HEK293 (cell line): ENCODE results near the gene MMP23B.

Experiments
- MYNN ChIP-seq: fragments of 450-650 bp; formaldehyde crosslinking; IDR thresholded peaks from 2 replicates; pipeline ENCODE4 v1.5.1; 2016; ENCODE audit warnings: missing biosample characterization, missing genetic modification characterization, borderline replicate concordance
- TF ChIP-seq, protein P1 (sequence below): fragments of 450-650 bp; formaldehyde crosslinking; IDR thresholded peaks from 2 replicates; pipeline ENCODE4 v1.5.1; 2016; ENCODE audit warnings: missing biosample characterization, missing genetic modification characterization

DNA sequence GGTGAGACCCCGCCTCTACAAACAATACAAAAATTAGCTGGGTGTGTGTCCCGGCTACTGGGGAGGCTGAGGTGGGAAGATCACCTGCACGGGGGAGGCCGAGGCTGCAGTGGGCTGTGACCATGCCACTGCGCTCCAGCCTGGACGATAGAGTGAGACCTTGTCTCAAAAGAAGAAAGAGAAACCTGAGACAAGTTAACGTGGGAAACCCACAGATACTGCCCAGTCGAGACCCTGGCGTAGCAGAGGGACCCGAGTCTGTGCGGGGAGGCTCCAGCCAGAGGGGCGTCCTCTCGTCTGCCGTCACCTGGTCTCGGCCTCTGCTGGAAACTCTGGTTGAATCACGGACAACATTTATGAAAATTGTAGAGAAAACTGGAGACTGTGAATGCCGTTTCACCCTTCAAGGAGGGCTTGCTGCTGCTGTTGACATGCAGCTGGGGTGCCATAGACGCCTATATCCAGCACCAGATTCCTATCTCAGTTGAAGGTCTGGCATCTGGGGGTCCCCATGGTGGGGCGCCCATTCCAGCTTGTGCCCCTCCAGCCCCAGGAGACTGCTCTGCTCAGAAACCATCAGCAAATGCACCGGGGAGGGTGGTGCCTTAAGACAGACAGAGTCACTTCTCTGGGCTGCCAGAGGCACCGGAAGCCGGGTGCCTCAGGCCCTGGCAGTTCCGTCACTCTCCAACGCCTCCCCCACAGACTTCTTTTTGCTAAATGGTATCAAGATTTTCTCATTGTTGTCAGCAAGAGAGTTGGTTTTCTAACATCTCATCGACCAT lies 40.4 kb downstream of the MMP23B start:
- no peak for TF ChIP-seq MYNN (tag by site-specific recombination)
- TF ChIP-seq, protein P1, sequence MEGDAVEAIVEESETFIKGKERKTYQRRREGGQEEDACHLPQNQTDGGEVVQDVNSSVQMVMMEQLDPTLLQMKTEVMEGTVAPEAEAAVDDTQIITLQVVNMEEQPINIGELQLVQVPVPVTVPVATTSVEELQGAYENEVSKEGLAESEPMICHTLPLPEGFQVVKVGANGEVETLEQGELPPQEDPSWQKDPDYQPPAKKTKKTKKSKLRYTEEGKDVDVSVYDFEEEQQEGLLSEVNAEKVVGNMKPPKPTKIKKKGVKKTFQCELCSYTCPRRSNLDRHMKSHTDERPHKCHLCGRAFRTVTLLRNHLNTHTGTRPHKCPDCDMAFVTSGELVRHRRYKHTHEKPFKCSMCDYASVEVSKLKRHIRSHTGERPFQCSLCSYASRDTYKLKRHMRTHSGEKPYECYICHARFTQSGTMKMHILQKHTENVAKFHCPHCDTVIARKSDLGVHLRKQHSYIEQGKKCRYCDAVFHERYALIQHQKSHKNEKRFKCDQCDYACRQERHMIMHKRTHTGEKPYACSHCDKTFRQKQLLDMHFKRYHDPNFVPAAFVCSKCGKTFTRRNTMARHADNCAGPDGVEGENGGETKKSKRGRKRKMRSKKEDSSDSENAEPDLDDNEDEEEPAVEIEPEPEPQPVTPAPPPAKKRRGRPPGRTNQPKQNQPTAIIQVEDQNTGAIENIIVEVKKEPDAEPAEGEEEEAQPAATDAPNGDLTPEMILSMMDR: no peak
